GM18505 (cell line): Measurements from ENCODE around the gene MUC4.
"Not testable (repeated sequence)": the region's sequence is repeated elsewhere in the genome, so short reads cannot be mapped to it uniquely, and the experiment has no call there.

Experiments
- ATAC-seq: cut with Tn5 transposase; IDR thresholded peaks from one replicate; pipeline ENCODE4 v1.9.1; 2021; ENCODE audit not compliant: unreplicated experiment
- POLR2A ChIP-seq: IDR thresholded peaks from 4 replicates; pipeline ENCODE4 v1.6.1; 2011; ENCODE audit warnings: borderline replicate concordance; ENCODE audit not compliant: insufficient read depth, insufficient read length; ENCODE audit errors: extremely low read depth

The MUC4 gene

DNA sequence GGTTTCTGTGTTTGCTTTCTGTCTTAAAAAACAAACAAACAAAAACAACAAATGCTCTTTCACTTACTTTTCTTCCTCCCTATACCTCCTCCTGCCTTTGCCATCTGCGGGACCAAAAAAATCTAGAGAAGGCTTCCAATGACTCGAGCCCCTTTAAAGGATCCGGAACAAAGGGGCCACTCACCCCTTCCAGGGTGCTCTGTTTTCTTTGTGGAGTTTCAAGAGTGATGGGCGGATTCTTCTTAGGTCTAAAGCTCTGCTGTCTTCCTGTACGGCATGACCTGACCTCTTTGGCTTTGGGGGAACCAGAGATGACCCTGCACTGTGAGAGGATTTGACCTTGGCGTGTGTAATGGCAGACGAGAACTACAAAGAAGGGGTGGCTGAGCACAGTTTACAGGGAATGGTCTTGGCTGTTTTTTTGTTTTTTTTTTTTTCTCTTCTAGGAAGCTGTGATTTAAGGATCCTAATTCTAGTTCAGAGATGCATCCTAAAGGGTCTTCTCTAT lies 93.2 kb downstream of the MUC4 start:
- no peak for TF ChIP-seq POLR2A
- ATAC-seq, result no peak

DNA sequence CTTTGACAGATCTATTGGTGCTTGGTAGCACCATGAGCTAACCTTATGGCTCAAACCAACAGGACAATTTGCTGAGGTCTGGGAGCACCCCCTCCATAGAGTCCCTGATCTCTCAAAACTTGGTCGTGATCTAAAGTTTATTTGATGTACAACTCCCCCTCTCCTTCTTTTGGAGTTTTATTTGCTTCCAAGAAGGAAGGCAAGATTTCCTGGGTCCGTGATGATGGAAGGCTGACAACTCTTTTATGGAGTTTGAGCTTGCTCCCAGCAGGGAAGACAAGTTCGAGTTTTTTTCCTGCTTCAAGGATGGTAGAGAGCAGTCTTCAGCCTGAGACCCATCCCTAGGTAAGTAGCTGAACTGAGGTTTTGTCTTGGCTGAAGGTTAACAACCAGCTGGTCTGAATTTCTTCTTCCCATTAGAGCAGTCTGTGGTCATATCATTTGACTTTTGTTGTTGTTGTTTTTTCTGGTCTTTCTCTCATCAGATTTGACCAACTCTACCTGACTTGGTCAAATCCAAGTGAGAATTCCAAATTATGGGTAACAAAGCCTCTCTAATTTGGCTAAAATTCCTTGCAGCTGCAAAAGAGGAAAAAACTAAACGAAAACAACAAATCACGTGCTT lies 93.8 kb downstream of the MUC4 start:
- ATAC-seq, result no peak
- no peak for TF ChIP-seq POLR2A

DNA sequence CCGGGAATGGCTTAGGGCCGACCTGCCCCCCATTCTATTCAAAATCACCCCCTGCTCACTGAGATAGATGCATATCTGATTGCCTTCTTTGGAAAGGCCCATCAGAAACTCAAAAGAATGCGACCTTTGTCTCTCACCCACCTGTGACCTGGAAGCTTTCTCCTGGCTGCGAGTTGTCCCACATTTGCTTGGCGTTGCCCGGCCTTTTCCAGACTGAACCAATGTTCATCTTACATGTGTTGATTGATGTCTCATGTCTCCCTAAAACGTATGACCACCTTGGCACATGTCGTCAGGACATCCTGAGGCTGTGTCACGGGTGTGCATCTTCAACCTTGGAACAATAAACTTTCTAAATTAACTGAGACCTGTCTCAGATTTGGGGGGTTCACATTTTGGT lies 94.3 kb downstream of the MUC4 start:
- ATAC-seq, result no peak
- TF ChIP-seq POLR2A, result no peak

DNA sequence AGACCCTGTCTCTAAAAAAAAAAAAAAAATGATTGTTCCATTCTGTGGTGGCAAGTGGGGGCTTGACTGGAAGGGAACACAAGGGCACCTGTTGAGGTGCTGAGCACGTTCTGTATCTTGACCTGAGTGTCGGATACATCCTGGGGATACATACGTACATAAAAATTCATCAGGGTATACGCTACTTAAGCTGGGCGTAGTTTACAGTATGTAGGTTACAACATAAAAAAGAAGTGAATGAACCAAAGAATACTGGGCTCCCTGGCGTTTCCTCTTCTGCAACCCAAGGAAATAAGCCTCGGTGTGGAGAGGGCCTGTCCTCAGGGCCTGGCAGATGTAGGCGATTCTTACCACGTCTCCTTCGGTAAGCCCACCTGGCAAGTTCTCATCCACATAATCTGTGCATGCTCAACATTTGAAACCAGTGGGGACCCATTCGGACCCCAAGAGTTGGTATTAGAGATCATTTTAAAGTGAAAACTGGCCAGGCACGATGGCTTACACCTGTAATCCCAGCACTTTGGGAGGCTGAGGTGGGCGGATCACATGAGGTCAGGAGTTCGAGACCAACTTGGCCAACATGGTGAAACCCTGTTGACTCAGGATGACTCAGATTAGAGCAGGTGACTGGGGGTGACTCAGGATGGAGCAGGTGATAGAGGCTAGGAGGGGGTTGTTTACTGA lies 96.0 kb downstream of the MUC4 start:
- no peak for ATAC-seq
- TF ChIP-seq POLR2A, result no peak

DNA sequence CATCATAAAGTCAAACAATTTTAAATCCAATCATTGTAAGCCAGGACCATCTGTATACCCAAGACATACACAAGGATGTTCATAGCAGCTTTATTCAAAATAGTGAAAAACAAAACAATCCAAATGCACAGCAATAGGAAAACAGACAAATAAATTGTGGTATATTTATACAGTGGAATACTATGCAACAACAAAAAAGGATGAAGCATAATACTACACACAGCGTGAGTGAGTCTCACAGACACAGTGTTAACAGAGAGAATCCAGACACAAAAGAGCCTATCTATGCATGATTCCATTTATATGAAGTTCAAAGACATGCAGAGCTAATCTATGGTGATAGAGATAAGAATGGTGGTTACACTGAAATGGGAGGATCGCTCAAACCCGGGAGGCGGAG lies 96.6 kb downstream of the MUC4 start:
- no peak for TF ChIP-seq POLR2A
- ATAC-seq, result no peak

DNA sequence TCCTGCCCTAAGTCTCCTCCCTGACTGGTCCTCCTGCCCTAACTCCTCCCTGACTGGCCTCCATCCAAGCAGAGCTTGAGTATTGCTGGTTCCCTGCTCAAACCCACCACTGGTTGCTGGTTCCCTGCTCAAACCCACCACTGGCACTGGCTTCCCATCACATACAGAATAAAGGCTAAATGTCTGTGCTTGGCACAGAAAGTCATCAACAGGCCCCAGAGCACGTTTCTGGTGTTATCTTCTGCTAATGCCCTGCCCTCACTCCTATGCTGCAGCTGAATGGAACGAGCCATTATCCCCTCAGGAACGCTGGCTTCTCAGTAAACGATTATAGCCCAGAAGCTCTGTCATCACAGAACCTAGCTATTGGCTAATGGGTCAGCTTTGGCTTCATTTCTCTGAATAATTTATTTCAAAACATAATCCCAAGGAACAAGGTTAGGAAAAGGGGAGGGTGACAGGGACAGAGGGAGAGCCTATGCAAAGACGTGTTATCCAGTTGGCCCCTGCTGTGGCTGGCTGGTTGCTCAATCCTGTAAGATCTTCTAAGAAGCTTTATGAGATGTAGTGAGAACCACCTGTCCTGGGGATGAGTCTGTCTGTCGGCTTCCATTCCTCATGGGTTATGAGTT lies 97.2 kb downstream of the MUC4 start:
- TF ChIP-seq POLR2A, result no peak
- no peak for ATAC-seq

DNA sequence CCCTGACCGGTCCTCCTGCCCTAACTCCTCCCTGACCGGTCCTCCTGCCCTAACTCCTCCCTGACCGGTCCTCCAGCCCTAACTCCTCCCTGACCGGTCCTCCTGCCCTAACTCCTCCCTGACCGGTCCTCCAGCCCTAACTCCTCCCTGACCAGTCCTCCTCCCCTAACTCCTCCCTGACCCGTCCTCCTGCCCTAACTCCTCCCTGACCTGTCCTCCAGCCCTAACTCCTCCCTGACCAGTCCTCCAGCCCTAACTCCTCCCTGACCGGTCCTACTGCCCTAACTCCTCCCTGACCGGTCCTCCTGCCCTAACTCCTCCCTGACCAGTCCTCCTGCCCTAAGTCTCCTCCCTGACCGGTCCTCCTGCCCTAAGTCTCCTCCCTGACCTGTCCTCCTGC lies 98.6 kb downstream of the MUC4 start:
- ATAC-seq, result not testable (repeated sequence)

DNA sequence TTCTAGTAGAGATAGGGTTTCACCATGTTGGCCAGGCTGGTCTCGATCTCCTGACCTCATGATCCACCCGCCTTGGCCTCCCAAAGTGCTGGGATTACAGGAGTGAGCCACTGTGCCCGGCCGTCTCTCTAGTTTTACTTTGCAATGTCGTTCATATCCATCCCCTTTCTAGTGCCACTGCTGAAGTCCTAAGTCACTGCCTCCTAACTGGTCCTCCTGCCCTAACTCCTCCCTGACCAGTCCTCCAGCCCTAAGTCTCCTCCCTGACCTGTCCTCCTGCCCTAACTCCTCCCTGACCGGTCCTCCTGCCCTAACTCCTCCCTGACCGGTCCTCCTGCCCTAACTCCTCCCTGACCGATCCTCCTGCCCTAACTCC lies 99.2 kb downstream of the MUC4 start:
- ATAC-seq, result not testable (repeated sequence)

DNA sequence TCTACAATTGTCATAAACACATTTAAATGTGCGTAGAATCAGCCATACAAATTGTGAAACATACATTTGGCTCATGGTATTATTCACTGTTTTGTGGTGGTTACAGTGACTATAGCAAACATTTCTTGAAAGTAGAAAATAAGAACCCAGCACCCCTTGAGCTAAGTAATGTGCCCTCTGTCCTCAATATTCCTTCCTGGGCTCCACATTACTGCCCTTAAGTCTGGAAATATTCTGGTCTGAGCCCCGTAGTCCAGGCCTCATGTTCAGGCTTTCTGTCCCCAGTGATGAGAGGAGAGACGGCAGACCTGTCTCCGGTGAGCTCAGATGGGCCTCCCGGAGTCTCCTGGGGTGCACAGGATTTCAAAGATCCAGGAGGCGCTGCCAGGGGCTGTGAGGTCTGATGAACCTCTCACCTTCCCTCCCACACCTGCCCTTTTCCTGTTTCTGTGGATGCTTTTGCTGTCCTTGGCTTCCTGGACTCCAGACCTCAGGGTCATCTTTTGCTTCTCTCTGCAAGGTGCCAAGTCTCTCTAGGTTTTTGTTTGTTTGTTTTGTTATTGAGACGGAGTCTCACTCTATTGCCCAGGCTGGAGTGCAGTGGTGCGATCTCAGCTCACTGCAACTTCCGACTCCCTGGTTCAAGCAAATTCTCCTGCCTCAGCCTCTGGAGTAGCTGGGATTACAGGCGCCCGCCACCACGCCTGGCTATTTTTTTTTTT lies 99.8 kb downstream of the MUC4 start:
- TF ChIP-seq POLR2A, result no peak
- ATAC-seq, result no peak

DNA sequence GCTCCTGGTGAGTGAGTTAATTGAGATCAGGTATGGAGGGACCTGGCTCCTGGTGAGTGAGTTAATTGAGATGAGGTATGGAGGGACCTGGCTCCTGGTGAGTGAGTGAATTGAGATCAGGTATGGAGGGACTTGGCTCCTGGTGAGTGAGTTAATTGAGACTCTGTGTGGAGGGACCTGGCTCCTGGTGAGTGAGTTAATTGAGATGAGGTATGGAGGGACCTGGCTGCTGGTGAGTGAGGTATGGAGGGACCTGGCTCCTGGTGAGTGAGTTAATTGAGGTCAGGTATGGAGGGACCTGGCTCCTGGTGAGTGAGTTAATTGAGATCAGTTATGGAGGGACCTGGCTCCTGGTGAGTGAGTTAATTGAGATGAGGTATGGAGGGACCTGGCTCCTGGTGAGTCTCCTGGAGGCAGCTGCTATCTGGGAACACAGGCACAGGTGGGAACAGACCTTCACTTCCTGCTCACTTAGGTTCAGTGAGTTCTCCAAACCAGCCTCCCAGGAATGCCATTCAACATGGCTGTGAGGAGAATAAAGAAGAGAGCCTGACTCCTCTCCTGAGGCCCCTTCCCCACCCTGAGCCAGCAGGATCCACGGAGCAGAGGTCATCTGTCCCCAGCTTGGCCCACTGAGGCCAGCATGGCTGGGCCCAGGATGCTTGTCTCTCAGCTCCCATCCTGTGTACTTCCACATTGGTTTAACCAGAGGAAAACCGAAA lies 100.5 kb downstream of the MUC4 start:
- not testable (repeated sequence) for ATAC-seq

DNA sequence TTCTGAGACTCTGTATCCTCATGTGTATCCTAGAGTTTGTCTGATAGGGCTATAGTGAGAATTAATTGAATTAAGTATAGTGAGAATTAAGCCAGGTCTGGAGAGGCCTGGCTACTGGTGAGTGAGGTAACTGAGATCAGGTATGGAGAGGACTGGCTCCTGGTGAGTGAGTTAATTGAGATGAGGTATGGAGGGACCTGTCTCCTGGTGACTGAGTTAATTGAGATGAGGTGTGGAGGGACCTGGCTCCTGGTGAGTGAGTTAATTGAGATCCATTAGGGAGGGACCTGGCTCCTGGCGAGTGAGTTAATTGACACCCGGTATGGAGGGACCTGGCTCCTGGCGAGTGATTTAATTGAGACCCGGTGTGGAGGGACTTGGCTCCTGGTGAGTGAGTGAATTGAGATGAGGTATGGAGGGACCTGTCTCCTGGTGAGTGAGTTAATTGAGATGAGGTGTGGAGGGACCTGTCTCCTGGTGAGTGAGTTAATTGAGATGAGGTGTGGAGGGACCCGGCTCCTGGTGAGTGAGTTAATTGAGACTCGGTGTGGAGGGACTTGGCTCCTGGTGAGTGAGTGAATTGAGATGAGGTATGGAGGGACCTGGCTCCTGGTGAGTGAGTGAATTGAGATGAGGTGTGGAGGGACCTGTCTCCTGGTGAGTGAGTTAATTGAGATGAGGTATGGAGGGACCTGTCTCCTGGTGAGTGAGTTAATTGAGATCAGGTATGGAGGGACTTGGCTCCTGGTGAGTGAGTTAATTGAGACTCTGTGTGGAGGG lies 101.4 kb downstream of the MUC4 start:
- ATAC-seq, result not testable (repeated sequence)

DNA sequence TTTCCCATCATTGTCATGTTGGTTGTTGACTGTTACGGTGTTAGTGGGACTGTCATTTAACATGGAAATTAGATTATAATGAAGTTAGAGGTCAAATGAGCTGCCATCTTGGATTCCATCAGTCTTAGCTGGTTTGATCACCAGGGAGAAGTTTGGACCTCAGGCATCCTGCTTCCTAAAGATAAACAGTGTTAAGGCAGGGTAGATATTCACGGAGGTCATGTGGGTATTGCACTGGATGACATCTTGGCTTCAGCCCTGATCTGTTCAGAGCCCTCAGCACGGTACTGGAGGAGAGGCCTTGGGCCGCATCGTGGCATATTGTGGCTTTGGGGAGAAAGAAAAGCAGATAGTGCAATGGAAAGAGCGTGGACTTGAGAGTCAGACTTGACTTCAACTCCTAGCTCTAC lies 102.0 kb downstream of the MUC4 start:
- no peak for TF ChIP-seq POLR2A

More for the DNA sequence above, 102.0 kb downstream of the MUC4 start:
- ATAC-seq, result no peak
